ENCODE results near the gene ACYP2. TPM values are rescaled to one million over a fixed set of nuclear protein-coding genes. Genes with fewer than 3 reads are reported as not detected.
A peak's percentile ranks its signal among the peaks of the same experiment; 100 is the strongest.

Gene ACYP2
- total and polyA plus RNA-seq, 8 donors: 13.7 to 20.6 (median 16.2) TPM

GRCh38 chr2:54249629-54250028 lies 134.2 kb downstream of the ACYP2 start:
- DNase-seq (no peak), ATAC-seq (no peak)
- no peak for TF ChIP-seq CTCF (IDR thresholded peaks at IDR 0.05)
- no peak overlapping the region for H3K4me3 ChIP-seq
- no peaks in the 10 kb centered on the region for H3K36me3 ChIP-seq
- H3K4me1 ChIP-seq: no peaks in the 10 kb centered on the region
- no peaks in the 10 kb centered on the region for H3K27me3 ChIP-seq
- no peak overlapping the region for H3K27ac ChIP-seq
- intact Hi-C loops (cut with DNase I): no loop called here
- H3K9me3 ChIP-seq: no peaks in the 10 kb centered on the region

GRCh38 chr2:54254180-54254579 lies 138.8 kb downstream of the ACYP2 start:
- H3K9me3 ChIP-seq: peaks cover 0 to 7% of the 10 kb centered on the region in 2 donors
- DNase-seq (no peak), ATAC-seq (no peak)
- intact Hi-C loops (cut with DNase I): no loop called here
- no peak for TF ChIP-seq CTCF (IDR thresholded peaks at IDR 0.05)
- H3K27ac ChIP-seq: no peak overlapping the region
- H3K4me3 ChIP-seq: no peak overlapping the region
- H3K4me1 ChIP-seq: no peaks in the 10 kb centered on the region
- no peaks in the 10 kb centered on the region for H3K36me3 ChIP-seq
- H3K27me3 ChIP-seq: no peaks in the 10 kb centered on the region

GRCh38 chr2:54255230-54256090 lies 140.0 kb downstream of the ACYP2 start:
- TF ChIP-seq CTCF (IDR thresholded peaks at IDR 0.05): no peak

GRCh38 chr2:54256091-54256694 lies 140.8 kb downstream of the ACYP2 start, which contains the start of gene TSPYL6:
Gene TSPYL6, minus strand, starts transcription at chr2:54256229. Its CDS starts 78 bp downstream, at chr2:54256151.
- no peaks in the 10 kb centered on the region for H3K27me3 ChIP-seq
- no peaks in the 10 kb centered on the region for H3K4me1 ChIP-seq
- no peak for TF ChIP-seq CTCF (IDR thresholded peaks at IDR 0.05)
- intact Hi-C loops (cut with DNase I): no loop called here
- no peak for ATAC-seq
- H3K36me3 ChIP-seq: no peaks in the 10 kb centered on the region
- no peak within 1 kb of the TSS for H3K27ac ChIP-seq
- H3K9me3 ChIP-seq: peaks cover 0 to 7% of the 10 kb centered on the region in 2 donors
- no peak for DNase-seq
- no peak within 1 kb of the TSS for H3K4me3 ChIP-seq

More at GRCh38 chr2:54255230-54256090, 140.0 kb downstream of the ACYP2 start:
- intact Hi-C loops (cut with DNase I): no loop called here
- Histone ChIP-seq H3K27ac (no peak overlapping the region), H3K4me3 (no peak overlapping the region), H3K27me3 (no peaks in the 10 kb centered on the region), H3K36me3 (no peaks in the 10 kb centered on the region), H3K4me1 (no peaks in the 10 kb centered on the region), H3K9me3 (peaks cover 0 to 7% of the 10 kb centered on the region in 2 donors)
- no peak for ATAC-seq
- peak in 1 of 4 donors; percentile 68 for DNase-seq

GRCh38 chr2:54258166-54258565 lies 142.8 kb downstream of the ACYP2 start:
- TF ChIP-seq CTCF (IDR thresholded peaks at IDR 0.05): no peak
- intact Hi-C loops (cut with DNase I): no loop called here
- H3K27me3 ChIP-seq: no peaks in the 10 kb centered on the region
- H3K9me3 ChIP-seq: peaks cover 0 to 7% of the 10 kb centered on the region in 2 donors
- no peak overlapping the region for H3K4me3 ChIP-seq
- no peak for ATAC-seq
- H3K4me1 ChIP-seq: no peaks in the 10 kb centered on the region
- no peaks in the 10 kb centered on the region for H3K36me3 ChIP-seq
- no peak overlapping the region for H3K27ac ChIP-seq
- no peak for DNase-seq
